DMS79 (cell line): ENCODE results near the gene C1orf146.
"Not testable (repeated sequence)": the region's sequence is repeated elsewhere in the genome, so short reads cannot be mapped to it uniquely, and the experiment has no call there.

ENCODE experiments used
- DNase-seq: peaks from one replicate; lab custom pipeline; 2025; lab: John Stamatoyannopoulos, UW

The C1orf146 gene

GRCh38 chr1:92274939-92275338 is 57.2 kb downstream of the C1orf146 start:
- DNase-seq = no peak

GRCh38 chr1:92276082-92276481 is 58.4 kb downstream of the C1orf146 start:
- DNase-seq = no peak

GRCh38 chr1:92277105-92277723 is 59.5 kb downstream of the C1orf146 start:
- DNase-seq = no peak

- not testable (repeated sequence) for DNase-seq
Observed at GRCh38 chr1:92279781-92280180, 62.1 kb downstream of the C1orf146 start.

GRCh38 chr1:92281411-92281810 is 63.7 kb downstream of the C1orf146 start:
- not testable (repeated sequence) for DNase-seq

- DNase-seq = no peak
Observed at GRCh38 chr1:92291372-92291999, 73.8 kb downstream of the C1orf146 start.
